ENCODE data around the gene HABP2. TPM values are rescaled to one million over a fixed set of nuclear protein-coding genes. Genes with fewer than 3 reads are reported as not detected.
A peak's percentile ranks its signal among the peaks of the same experiment; 100 is the strongest.

The HABP2 gene
- 112 and 133 TPM in 2 replicates for total RNA-seq
- long read RNA-seq, transcript HABP2-201 (13 exons, 3,009 nt) = major isoform, 159 of 237 reads
- long read RNA-seq, partial matches to known transcripts = 45 of 237 reads
- long read RNA-seq, other reads (novel, unspliced or antisense) = 33 of 237 reads

DNA sequence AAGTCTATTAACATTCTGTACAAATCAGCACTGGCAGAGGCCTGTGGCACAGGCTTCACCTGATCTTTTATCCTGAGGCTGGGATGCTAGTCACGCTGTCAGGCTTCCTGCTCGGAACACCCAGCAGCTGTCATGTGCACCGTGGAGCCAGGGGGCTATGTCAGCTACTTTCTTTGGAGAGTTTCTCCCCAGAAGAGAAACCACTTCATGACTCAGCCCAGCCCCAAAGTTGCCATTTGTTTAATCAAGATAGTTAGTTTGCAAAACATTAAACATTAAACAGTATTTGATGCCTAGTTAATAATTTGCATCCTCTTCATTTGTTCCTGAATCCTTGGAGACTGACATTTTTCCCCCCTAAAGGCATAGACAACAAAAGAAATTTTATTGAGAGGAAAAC is at the start of gene HABP2:
Gene HABP2, plus strand, starts transcription at position 353 of the 400 bp plus-strand sequence. CDS start 69 bp downstream, outside the sequence.
- DNase-seq (ENCODE audit: low spot score, unreplicated experiment) = no peak
- H3K4me1 Mint-ChIP-seq (ENCODE audit: low read depth) = peaks cover 76% of the 10 kb centered on the region
- peak within 1 kb of the TSS; percentile 83 for H3K4me3 Mint-ChIP-seq (ENCODE audit: low read depth)
- no peaks in the 10 kb centered on the region for H3K27me3 Mint-ChIP-seq
- H3K27ac Mint-ChIP-seq = peak within 1 kb of the TSS; percentile 92
- H3K36me3 Mint-ChIP-seq (ENCODE audit: insufficient read depth) = no peaks in the 10 kb centered on the region
- no peak for TF ChIP-seq CTCF (IDR thresholded peaks at IDR 0.05; ENCODE audit: unreplicated experiment)
- H3K9me3 Mint-ChIP-seq (ENCODE audit: low read depth) = no peaks in the 10 kb centered on the region

GRCh38 chr10:113503930-113504329 is 48.9 kb upstream of the HABP2 start:
- TF ChIP-seq CTCF (IDR thresholded peaks at IDR 0.05; ENCODE audit: unreplicated experiment) = no peak
- H3K27me3 Mint-ChIP-seq = peaks cover 8% of the 10 kb centered on the region
- no peaks in the 10 kb centered on the region for H3K36me3 Mint-ChIP-seq (ENCODE audit: insufficient read depth)
- H3K4me1 Mint-ChIP-seq (ENCODE audit: low read depth) = peaks cover 11% of the 10 kb centered on the region
- H3K27ac Mint-ChIP-seq = no peak overlapping the region
- H3K4me3 Mint-ChIP-seq (ENCODE audit: low read depth) = no peak overlapping the region
- no peak for DNase-seq (ENCODE audit: low spot score, unreplicated experiment)
- peaks cover 10% of the 10 kb centered on the region for H3K9me3 Mint-ChIP-seq (ENCODE audit: low read depth)

DNA sequence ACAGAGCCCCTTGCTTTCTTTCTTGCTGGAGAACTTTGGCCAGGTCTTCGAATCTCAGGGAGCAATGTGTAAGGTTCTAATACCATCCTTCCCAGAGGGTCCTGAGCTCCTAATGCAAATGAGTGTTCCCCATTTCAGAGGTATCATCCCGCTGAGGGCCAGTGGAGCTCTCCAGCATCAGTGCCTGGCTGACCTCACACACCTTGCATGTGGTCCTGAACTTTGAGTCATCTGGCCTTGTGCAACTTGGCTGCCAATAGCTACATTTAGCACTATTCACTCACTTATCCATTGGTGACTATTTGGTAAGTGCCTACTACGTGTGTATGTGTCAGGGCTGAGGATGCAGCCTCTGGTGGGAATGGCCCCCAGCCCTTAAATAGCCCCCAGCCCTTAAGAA is 48.4 kb upstream of the HABP2 start:
- Mint-ChIP-seq H3K27ac (no peak overlapping the region), H3K27me3 (peaks cover 8% of the 10 kb centered on the region), H3K36me3 (ENCODE audit: insufficient read depth) (no peaks in the 10 kb centered on the region), H3K4me1 (ENCODE audit: low read depth) (peaks cover 8% of the 10 kb centered on the region), H3K9me3 (ENCODE audit: low read depth) (peaks cover 10% of the 10 kb centered on the region), H3K4me3 (ENCODE audit: low read depth) (no peak overlapping the region)
- no peak for DNase-seq (ENCODE audit: low spot score, unreplicated experiment)
- TF ChIP-seq CTCF (IDR thresholded peaks at IDR 0.05; ENCODE audit: unreplicated experiment) = no peak

GRCh38 chr10:113506476-113506875 is 46.4 kb upstream of the HABP2 start:
- H3K36me3 Mint-ChIP-seq (ENCODE audit: insufficient read depth) = peaks cover under 1% of the 10 kb centered on the region
- H3K27me3 Mint-ChIP-seq = peaks cover 5% of the 10 kb centered on the region
- H3K4me3 Mint-ChIP-seq (ENCODE audit: low read depth) = no peak overlapping the region
- no peak overlapping the region for H3K27ac Mint-ChIP-seq
- TF ChIP-seq CTCF (IDR thresholded peaks at IDR 0.05; ENCODE audit: unreplicated experiment) = no peak
- H3K4me1 Mint-ChIP-seq (ENCODE audit: low read depth) = no peaks in the 10 kb centered on the region
- H3K9me3 Mint-ChIP-seq (ENCODE audit: low read depth) = peaks cover 26% of the 10 kb centered on the region
- DNase-seq (ENCODE audit: low spot score, unreplicated experiment) = no peak

DNA sequence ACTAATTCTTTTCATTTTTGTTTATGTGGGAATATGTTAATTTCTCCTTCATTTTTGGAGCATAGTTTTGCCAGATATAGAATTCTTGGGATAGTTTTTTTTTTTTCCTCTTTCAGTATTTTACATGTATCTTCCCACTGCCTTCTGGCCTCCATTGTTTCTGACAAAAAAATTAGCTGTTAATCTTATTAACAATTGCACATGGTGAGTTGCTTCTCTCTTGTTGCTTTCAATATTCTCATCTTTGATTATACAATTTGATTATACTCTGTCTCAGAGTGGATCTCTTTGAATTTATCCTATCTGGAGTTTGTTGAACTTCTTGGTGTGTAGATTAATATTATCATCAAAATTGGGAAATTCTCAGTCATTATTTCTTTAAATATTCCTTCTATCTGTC is 41.4 kb upstream of the HABP2 start:
- TF ChIP-seq CTCF (IDR thresholded peaks at IDR 0.05; ENCODE audit: unreplicated experiment) = no peak
- H3K36me3 Mint-ChIP-seq (ENCODE audit: insufficient read depth) = peaks cover 4% of the 10 kb centered on the region
- H3K27me3 Mint-ChIP-seq = peaks cover 2% of the 10 kb centered on the region
- DNase-seq (ENCODE audit: low spot score, unreplicated experiment) = no peak
- no peaks in the 10 kb centered on the region for H3K4me1 Mint-ChIP-seq (ENCODE audit: low read depth)
- H3K27ac Mint-ChIP-seq = no peak overlapping the region
- peaks cover 27% of the 10 kb centered on the region for H3K9me3 Mint-ChIP-seq (ENCODE audit: low read depth)
- H3K4me3 Mint-ChIP-seq (ENCODE audit: low read depth) = no peak overlapping the region
